ENCODE data around the gene ELFN2.

ELFN2 gene

DNA sequence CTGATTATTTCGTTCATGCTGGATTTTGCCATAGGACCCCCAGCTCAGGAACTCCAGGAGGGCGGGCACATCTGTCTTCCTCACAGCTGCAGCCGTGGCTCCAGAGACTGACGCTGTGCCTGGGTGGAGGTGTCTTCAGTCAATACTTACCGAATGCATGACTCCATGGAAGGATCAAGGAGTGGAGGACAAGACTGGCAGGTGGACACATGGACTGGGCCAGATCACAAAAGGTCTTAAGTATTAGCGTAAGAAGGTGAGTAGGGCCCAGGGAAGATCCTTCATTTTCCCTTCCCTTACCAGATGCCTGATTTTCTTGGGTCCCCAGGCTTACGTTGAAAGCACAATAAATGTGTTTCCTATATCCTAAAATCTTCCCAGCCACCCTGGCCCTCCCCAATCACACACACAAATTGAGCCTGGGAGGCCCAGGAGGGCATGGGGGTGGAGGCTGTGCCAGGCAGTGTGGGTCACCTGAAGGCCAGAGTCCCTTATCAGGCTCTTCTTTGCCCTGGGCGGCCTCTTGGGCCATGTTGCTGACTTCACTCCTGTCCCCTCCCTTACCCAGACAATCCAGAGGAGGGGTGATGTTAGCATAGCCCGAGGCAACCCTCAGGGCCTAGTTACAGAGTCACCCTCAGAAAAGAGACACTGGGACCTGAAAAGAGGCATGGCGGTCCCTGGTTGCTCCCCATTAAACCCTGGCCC is 88.6 kb downstream of the ELFN2 start:
- TF ChIP-seq ZFX (IDR thresholded peaks at IDR 0.05; ENCODE audit: borderline replicate concordance): no peak
- no peak overlapping the region for H3K27ac ChIP-seq

DNA sequence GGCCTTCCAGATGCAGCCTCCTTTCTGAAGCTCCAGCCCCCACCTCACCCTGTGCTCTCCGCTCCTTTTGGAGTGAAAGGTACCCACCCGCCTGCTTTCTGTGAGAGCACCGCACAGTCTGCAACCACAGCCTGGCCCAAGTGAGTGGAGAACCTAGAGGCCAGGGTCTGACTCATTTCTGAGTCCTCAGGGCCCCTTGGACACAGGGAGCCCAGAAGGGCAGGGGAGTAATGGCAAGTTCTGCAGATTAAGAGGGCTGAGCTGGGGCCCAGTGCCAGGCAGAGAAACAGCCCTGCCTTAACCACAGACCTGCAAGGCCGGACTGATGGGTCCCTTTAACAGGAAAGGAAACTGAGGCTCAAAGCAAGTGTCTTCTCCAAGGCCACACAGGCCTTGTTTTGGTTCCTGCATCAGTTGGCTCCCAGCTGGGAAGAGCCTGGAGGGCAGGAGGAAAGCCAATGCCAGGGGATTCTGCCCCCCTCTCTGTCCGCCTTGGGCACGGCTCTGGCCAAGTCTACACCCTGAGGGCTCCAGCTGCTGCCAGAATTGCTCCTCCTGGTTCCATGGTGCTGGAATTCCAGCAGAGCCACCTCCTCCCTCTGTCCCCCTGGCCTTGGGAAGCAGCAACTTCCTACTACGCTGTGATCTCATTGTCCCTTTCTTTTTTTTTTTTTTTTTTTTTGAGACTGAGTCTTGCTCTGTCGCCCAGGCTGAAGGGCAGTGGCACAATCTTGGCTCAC is 89.9 kb downstream of the ELFN2 start:
- no peak for TF ChIP-seq ZFX (IDR thresholded peaks at IDR 0.05; ENCODE audit: borderline replicate concordance)
- TF ChIP-seq, protein P1, sequence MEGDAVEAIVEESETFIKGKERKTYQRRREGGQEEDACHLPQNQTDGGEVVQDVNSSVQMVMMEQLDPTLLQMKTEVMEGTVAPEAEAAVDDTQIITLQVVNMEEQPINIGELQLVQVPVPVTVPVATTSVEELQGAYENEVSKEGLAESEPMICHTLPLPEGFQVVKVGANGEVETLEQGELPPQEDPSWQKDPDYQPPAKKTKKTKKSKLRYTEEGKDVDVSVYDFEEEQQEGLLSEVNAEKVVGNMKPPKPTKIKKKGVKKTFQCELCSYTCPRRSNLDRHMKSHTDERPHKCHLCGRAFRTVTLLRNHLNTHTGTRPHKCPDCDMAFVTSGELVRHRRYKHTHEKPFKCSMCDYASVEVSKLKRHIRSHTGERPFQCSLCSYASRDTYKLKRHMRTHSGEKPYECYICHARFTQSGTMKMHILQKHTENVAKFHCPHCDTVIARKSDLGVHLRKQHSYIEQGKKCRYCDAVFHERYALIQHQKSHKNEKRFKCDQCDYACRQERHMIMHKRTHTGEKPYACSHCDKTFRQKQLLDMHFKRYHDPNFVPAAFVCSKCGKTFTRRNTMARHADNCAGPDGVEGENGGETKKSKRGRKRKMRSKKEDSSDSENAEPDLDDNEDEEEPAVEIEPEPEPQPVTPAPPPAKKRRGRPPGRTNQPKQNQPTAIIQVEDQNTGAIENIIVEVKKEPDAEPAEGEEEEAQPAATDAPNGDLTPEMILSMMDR (IDR thresholded peaks at IDR 0.05): no peak
- H3K27ac ChIP-seq: no peak overlapping the region

DNA sequence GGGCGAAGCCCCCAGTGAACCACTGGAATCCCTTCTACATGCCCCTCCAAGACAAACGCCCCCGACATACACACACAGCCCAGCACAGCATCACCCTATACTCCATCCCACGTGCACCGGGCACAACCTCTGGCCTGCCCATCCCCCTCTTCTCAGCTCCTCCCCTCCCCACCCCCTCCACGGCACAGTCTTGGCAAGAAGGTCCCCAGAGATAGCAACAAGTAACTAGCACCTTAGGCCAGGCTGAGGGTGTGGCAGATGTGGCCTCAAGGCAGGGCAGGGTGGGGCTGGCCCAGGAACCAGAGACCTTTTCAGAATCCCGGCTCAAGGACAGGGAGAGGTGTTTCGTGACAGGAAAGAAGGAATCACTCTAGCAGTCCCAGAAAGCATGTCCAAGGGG is 90.7 kb downstream of the ELFN2 start:
- TF ChIP-seq, protein P1 (IDR thresholded peaks at IDR 0.05): no peak
- TF ChIP-seq ZFX (IDR thresholded peaks at IDR 0.05; ENCODE audit: borderline replicate concordance): no peak
- no peak overlapping the region for H3K27ac ChIP-seq

DNA sequence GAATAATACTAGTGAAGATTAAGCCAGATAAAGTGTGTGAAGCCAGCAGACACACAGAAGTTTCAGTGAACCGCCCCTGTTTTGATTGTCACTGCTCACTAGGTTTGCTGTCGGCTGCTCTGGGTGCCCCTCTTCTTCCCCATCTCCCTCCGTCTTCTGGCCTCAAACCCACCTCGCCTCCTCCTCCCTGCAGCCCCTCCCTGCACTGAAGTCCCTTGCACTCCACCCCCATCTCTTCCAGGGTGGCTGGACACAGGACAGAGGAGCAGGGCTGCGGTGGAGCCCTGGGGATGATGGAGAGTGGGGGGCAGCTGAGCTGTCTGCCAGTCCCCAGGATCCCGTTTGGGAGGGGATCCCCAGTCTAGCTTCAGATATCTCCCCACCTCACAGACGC is 91.5 kb downstream of the ELFN2 start:
- no peak overlapping the region for H3K27ac ChIP-seq

DNA sequence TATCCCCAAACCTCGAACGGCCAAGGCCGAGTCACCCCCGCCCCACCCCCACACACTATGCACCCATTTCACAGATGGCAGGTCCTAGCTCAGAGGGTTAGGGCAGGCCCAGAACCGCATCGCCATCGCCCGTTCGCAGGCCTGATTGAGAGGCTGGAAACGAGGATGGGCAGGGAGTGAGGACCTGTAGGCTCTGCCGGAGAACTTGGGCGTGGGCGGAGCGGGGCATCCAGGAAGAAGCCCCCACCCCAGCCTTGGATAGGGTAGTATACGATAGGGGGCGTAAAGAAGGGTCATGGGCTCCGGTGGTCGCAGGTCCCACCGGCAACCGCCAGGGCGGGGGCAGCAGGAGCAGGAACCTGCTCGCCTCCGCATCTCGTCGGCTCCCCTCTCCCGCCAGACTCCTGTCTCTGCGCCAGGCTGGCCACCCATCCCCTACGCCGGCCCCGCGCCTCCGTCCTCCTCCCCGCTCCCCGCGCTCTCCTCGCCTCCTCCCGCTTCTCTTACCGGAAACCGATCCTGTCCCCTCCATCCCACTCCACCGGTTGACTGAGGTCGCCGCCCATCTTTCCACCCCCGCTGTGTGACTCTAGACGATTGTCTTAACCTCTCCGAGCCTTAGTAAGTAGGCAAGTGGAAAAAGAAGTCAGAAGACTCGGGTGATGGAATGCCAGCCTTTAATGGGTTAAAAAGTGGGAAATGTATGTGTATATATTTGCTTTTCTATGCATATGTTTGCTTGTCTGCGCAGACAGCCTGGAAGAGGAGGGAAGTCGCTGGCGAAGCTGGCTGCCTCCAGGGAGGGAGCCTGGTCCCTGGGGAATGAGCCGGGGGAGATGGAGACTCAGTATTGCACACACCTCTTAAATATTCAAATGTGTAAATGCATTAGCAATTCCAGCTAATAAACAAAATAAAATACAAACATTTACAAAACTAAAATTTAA is 92.1 kb downstream of the ELFN2 start:
- no peak for TF ChIP-seq ZFX (IDR thresholded peaks at IDR 0.05; ENCODE audit: borderline replicate concordance)
- TF ChIP-seq, protein P1 (IDR thresholded peaks at IDR 0.05): no peak
- no peak overlapping the region for H3K27ac ChIP-seq

More for the DNA sequence above, 91.5 kb downstream of the ELFN2 start:
- no peak for TF ChIP-seq ZFX (IDR thresholded peaks at IDR 0.05; ENCODE audit: borderline replicate concordance)
- TF ChIP-seq, protein P1 (IDR thresholded peaks at IDR 0.05): no peak

DNA sequence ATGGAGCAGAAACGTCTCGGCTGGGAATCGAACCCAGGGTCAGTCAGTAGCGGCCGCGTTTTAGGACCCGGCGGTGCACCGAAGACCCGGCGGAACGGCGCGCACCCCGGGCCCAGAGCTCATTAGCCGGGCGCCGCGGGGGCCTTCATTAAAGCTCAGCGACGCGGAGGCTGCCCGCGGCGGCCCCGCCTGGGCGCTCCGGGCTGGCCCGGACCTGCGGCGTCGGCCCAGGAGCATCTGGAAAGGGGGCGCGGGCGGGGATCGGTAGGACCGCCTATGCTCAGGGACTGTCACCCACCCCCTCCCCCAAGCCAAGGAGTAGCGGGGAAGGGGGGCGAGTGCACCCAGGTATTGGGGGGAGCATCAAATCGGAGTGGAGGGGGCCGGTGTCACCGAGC is 92.8 kb downstream of the ELFN2 start:
- no peak overlapping the region for H3K27ac ChIP-seq

More for the DNA sequence above, 92.8 kb downstream of the ELFN2 start:
- TF ChIP-seq ZFX (IDR thresholded peaks at IDR 0.05; ENCODE audit: borderline replicate concordance): no peak
- TF ChIP-seq, protein P1 (IDR thresholded peaks at IDR 0.05): no peak
